ENCODE measurements around the gene ADCY1.

- TF ChIP-seq CTCF (IDR thresholded peaks at IDR 0.05) (no peak), POLR2A (IDR thresholded peaks at IDR 0.05) (no peak), EP300 (IDR thresholded peaks at IDR 0.05) (no peak)
Measured at GRCh38 chr7:45570797-45571196, 3.4 kb upstream of the ADCY1 start.
